ENCODE measurements around the gene HMG20B.

The HMG20B gene

GRCh38 chr19:3544742-3545668, 27.7 kb upstream of the HMG20B start:
- peak; percentile 82 for ATAC-seq
- no peak for TF ChIP-seq GLIS3 (CRISPR knock-in tag; IDR thresholded peaks at IDR 0.05)
- TF ChIP-seq PATZ1 (CRISPR knock-in tag; IDR thresholded peaks at IDR 0.05; ENCODE audit: borderline replicate concordance) = no peak
- no peak for TF ChIP-seq TCF4 (CRISPR knock-in tag; IDR thresholded peaks at IDR 0.05; ENCODE audit: borderline replicate concordance)
- TF ChIP-seq BACH2 (CRISPR knock-in tag; IDR thresholded peaks at IDR 0.05; ENCODE audit: borderline replicate concordance) = no peak
- TF ChIP-seq ZNF8 (CRISPR knock-in tag; IDR thresholded peaks at IDR 0.05) = no peak
- no peak for TF ChIP-seq ARNTL (CRISPR knock-in tag; IDR thresholded peaks at IDR 0.05; ENCODE audit: borderline replicate concordance, low read depth)
- no peak for TF ChIP-seq ESRRG (CRISPR knock-in tag; IDR thresholded peaks at IDR 0.05)
- TF ChIP-seq, protein P1, sequence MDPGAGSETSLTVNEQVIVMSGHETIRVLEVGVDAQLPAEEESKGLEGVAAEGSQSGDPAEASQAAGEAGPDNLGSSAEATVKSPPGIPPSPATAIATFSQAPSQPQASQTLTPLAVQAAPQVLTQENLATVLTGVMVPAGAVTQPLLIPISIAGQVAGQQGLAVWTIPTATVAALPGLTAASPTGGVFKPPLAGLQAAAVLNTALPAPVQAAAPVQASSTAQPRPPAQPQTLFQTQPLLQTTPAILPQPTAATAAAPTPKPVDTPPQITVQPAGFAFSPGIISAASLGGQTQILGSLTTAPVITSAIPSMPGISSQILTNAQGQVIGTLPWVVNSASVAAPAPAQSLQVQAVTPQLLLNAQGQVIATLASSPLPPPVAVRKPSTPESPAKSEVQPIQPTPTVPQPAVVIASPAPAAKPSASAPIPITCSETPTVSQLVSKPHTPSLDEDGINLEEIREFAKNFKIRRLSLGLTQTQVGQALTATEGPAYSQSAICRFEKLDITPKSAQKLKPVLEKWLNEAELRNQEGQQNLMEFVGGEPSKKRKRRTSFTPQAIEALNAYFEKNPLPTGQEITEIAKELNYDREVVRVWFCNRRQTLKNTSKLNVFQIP (CRISPR knock-in tag; IDR thresholded peaks at IDR 0.05; ENCODE audit: borderline replicate concordance, low read depth) = no peak
- TF ChIP-seq RARB (CRISPR knock-in tag; IDR thresholded peaks at IDR 0.05) = no peak
- TF ChIP-seq, protein P2, sequence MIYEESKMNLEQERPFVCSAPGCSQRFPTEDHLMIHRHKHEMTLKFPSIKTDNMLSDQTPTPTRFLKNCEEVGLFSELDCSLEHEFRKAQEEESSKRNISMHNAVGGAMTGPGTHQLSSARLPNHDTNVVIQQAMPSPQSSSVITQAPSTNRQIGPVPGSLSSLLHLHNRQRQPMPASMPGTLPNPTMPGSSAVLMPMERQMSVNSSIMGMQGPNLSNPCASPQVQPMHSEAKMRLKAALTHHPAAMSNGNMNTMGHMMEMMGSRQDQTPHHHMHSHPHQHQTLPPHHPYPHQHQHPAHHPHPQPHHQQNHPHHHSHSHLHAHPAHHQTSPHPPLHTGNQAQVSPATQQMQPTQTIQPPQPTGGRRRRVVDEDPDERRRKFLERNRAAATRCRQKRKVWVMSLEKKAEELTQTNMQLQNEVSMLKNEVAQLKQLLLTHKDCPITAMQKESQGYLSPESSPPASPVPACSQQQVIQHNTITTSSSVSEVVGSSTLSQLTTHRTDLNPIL (CRISPR knock-in tag; IDR thresholded peaks at IDR 0.05; ENCODE audit: low read depth) = no peak

GRCh38 chr19:3545669-3546034, 27.1 kb upstream of the HMG20B start:
- TF ChIP-seq ISL1 (CRISPR knock-in tag; IDR thresholded peaks at IDR 0.05) = no peak
- TF ChIP-seq, protein P3, sequence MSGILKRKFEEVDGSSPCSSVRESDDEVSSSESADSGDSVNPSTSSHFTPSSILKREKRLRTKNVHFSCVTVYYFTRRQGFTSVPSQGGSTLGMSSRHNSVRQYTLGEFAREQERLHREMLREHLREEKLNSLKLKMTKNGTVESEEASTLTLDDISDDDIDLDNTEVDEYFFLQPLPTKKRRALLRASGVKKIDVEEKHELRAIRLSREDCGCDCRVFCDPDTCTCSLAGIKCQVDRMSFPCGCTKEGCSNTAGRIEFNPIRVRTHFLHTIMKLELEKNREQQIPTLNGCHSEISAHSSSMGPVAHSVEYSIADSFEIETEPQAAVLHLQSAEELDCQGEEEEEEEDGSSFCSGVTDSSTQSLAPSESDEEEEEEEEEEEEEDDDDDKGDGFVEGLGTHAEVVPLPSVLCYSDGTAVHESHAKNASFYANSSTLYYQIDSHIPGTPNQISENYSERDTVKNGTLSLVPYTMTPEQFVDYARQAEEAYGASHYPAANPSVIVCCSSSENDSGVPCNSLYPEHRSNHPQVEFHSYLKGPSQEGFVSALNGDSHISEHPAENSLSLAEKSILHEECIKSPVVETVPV (CRISPR knock-in tag; IDR thresholded peaks at IDR 0.05) = no peak
- TF ChIP-seq ZNF8 (CRISPR knock-in tag; IDR thresholded peaks at IDR 0.05) = no peak
- no peak for TF ChIP-seq RARB (CRISPR knock-in tag; IDR thresholded peaks at IDR 0.05)
- TF ChIP-seq ARNTL (CRISPR knock-in tag; IDR thresholded peaks at IDR 0.05; ENCODE audit: borderline replicate concordance, low read depth) = no peak
- no peak for TF ChIP-seq GLIS3 (CRISPR knock-in tag; IDR thresholded peaks at IDR 0.05)
- no peak for TF ChIP-seq PPARA (CRISPR knock-in tag; IDR thresholded peaks at IDR 0.05; ENCODE audit: borderline replicate concordance)
- TF ChIP-seq ZNF565 (CRISPR knock-in tag; conservative IDR thresholded peaks at IDR 0.05; ENCODE audit: low read depth) = no peak
- no peak for TF ChIP-seq TCF4 (CRISPR knock-in tag; IDR thresholded peaks at IDR 0.05; ENCODE audit: borderline replicate concordance)
- TF ChIP-seq SNAI2 (CRISPR knock-in tag; IDR thresholded peaks at IDR 0.05) = no peak
- TF ChIP-seq ZC3H10 (CRISPR knock-in tag; IDR thresholded peaks at IDR 0.05) = no peak
- no peak for TF ChIP-seq PATZ1 (CRISPR knock-in tag; IDR thresholded peaks at IDR 0.05; ENCODE audit: borderline replicate concordance)
- no peak for TF ChIP-seq CSDC2 (CRISPR knock-in tag; IDR thresholded peaks at IDR 0.05)
- TF ChIP-seq, protein P4, sequence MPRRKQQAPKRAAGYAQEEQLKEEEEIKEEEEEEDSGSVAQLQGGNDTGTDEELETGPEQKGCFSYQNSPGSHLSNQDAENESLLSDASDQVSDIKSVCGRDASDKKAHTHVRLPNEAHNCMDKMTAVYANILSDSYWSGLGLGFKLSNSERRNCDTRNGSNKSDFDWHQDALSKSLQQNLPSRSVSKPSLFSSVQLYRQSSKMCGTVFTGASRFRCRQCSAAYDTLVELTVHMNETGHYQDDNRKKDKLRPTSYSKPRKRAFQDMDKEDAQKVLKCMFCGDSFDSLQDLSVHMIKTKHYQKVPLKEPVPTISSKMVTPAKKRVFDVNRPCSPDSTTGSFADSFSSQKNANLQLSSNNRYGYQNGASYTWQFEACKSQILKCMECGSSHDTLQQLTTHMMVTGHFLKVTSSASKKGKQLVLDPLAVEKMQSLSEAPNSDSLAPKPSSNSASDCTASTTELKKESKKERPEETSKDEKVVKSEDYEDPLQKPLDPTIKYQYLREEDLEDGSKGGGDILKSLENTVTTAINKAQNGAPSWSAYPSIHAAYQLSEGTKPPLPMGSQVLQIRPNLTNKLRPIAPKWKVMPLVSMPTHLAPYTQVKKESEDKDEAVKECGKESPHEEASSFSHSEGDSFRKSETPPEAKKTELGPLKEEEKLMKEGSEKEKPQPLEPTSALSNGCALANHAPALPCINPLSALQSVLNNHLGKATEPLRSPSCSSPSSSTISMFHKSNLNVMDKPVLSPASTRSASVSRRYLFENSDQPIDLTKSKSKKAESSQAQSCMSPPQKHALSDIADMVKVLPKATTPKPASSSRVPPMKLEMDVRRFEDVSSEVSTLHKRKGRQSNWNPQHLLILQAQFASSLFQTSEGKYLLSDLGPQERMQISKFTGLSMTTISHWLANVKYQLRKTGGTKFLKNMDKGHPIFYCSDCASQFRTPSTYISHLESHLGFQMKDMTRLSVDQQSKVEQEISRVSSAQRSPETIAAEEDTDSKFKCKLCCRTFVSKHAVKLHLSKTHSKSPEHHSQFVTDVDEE (CRISPR knock-in tag; IDR thresholded peaks at IDR 0.05) = no peak
- TF ChIP-seq, protein P2 (CRISPR knock-in tag; IDR thresholded peaks at IDR 0.05; ENCODE audit: low read depth) = no peak
- no peak for TF ChIP-seq ZNF70 (CRISPR knock-in tag; IDR thresholded peaks at IDR 0.05)
- TF ChIP-seq ZFP30 (CRISPR knock-in tag; IDR thresholded peaks at IDR 0.05) = no peak
- no peak for TF ChIP-seq BACH2 (CRISPR knock-in tag; IDR thresholded peaks at IDR 0.05; ENCODE audit: borderline replicate concordance)
- no peak for TF ChIP-seq ESRRG (CRISPR knock-in tag; IDR thresholded peaks at IDR 0.05)
- no peak for TF ChIP-seq TOX (CRISPR knock-in tag; IDR thresholded peaks at IDR 0.05; ENCODE audit: borderline replicate concordance)
- no peak for ATAC-seq

All from SK-N-SH treated with all-trans-retinoic acid at 6 μM for 48 hours (cell line).